ENCODE measurements around the gene DOP1A. TPM values are rescaled to one million over a fixed set of nuclear protein-coding genes. Genes with fewer than 3 reads are reported as not detected.

DOP1A gene
- polyA plus RNA-seq, 1 of the 3 experiments (the other 2 are of a cell fraction): 3.4 TPM

GRCh38 chr6:83097675-83098074 lies 30.2 kb downstream of the DOP1A start:
- Histone ChIP-seq H3K27me3 (ENCODE audit: insufficient read depth) (no peaks in the 10 kb centered on the region), H2AFZ (ENCODE audit: low read depth) (no peak overlapping the region), H3K79me2 (ENCODE audit: insufficient read depth) (peaks cover 7% of the 10 kb centered on the region; the same call in 1 of the 2 replicates), H3K4me2 (no peak overlapping the region), H3K4me3 (ENCODE audit: low read depth in 2 of 2, low read length in 1 of 2) (no peak overlapping the region), H3K9me2 (no peaks in the 10 kb centered on the region), H3K36me3 (replicated peaks in 1 of 2; ENCODE audit: control insufficient read depth in 1 of 2, insufficient read depth in 2 of 2, low read length in 1 of 2) (peaks cover 8 to 12% of the 10 kb centered on the region in 2 experiments), H3K9me3 (no peaks in the 10 kb centered on the region), H3K27ac (ENCODE audit: low read depth in 2 of 2, low read length in 1 of 2) (peak overlapping the region in 1 of 2 experiments; percentile 45; a peak in 1 of 4 replicates), H3K4me1 (ENCODE audit: control insufficient read depth in 1 of 2, insufficient read depth in 2 of 2, low read depth in 1 of 2, low read length in 1 of 2) (peaks cover 0 to 6% of the 10 kb centered on the region in 2 experiments; a peak in 2 of 4 replicates), H3K9ac (no peak overlapping the region), H4K20me1 (ENCODE audit: insufficient read depth) (no peaks in the 10 kb centered on the region), H3F3A (replicated peaks; ENCODE audit: insufficient read depth) (peaks cover 8% of the 10 kb centered on the region)
- TF ChIP-seq FOXJ3 (CRISPR knock-in tag; IDR thresholded peaks at IDR 0.05) (no peak), TEAD4 (IDR thresholded peaks at IDR 0.05; ENCODE audit: borderline replicate concordance, insufficient read depth) (no peak), GATA2 (CRISPR knock-in tag; IDR thresholded peaks at IDR 0.05) (no peak), ELF1 (IDR thresholded peaks at IDR 0.05) (no peak), SMC3 (IDR thresholded peaks at IDR 0.05; ENCODE audit: low read depth, low read length) (no peak), RFX5 (IDR thresholded peaks at IDR 0.05; ENCODE audit: low read length) (no peak), CTCF (IDR thresholded peaks at IDR 0.05) (no peak), FOSL2 (IDR thresholded peaks at IDR 0.05; ENCODE audit: borderline replicate concordance, low read depth) (no peak), GABPA (IDR thresholded peaks at IDR 0.05; ENCODE audit: low read depth) (no peak), EZH2phosphoT487 (IDR thresholded peaks at IDR 0.05; ENCODE audit: borderline replicate concordance, low read depth) (no peak), YY1 (IDR thresholded peaks at IDR 0.05; ENCODE audit: low read depth) (no peak), MXI1 (IDR thresholded peaks at IDR 0.05; ENCODE audit: low read depth, low read length) (no peak)
- TF ChIP-seq, protein P1, sequence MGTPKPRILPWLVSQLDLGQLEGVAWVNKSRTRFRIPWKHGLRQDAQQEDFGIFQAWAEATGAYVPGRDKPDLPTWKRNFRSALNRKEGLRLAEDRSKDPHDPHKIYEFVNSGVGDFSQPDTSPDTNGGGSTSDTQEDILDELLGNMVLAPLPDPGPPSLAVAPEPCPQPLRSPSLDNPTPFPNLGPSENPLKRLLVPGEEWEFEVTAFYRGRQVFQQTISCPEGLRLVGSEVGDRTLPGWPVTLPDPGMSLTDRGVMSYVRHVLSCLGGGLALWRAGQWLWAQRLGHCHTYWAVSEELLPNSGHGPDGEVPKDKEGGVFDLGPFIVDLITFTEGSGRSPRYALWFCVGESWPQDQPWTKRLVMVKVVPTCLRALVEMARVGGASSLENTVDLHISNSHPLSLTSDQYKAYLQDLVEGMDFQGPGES (IDR thresholded peaks at IDR 0.05; ENCODE audit: low read depth, low read length): no peak
- TF ChIP-seq, protein P2, sequence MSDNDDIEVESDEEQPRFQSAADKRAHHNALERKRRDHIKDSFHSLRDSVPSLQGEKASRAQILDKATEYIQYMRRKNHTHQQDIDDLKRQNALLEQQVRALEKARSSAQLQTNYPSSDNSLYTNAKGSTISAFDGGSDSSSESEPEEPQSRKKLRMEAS (IDR thresholded peaks at IDR 0.05; ENCODE audit: low read depth): no peak
- TF ChIP-seq, protein P3, sequence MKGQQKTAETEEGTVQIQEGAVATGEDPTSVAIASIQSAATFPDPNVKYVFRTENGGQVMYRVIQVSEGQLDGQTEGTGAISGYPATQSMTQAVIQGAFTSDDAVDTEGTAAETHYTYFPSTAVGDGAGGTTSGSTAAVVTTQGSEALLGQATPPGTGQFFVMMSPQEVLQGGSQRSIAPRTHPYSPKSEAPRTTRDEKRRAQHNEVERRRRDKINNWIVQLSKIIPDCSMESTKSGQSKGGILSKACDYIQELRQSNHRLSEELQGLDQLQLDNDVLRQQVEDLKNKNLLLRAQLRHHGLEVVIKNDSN (IDR thresholded peaks at IDR 0.05; ENCODE audit: borderline replicate concordance, low read depth): no peak
- 96% methylated on average over 1 of the region's 1 CpG for WGBS (ENCODE audit: low lambda C conversion rate)
- DNase-seq: no peak
- ChIA-PET CTCF (interaction anchor here (1.4 to 4.4 kb wide), 2 partner anchors 31 to 40 kb away, joined by 4 to 22 read pairs; partner anchors contain the start of genes DOP1A and UBE3D), POLR2A (no interaction called here)

Data from SK-N-SH (cell line).